Measurements from ENCODE around the gene OSCP1.

DNA sequence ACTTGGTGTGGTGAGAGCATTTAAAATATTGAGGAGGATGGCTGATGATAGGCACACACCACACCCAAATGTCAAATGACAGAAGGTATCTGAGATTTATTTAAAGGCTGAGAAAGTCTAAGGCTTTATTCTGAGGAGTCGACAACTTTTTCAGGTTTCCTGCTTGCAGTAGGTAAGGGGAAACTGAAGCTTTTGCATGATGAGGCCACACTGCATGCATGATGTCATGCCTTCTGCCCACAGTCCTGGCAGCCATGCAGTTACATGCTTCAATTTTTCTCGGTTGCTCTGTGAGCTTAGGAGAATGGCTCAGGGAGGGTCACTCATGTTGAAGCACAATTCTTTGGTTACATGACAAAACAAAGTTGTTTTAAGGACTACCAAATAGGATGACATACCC is 7.0 kb downstream of the OSCP1 start:
- no peak for TF ChIP-seq CTCF (IDR thresholded peaks at IDR 0.05; ENCODE audit: low read depth, low read length, poor library complexity, severe bottlenecking)
- no peak for TF ChIP-seq EZH2phosphoT487 (IDR thresholded peaks at IDR 0.05; ENCODE audit: borderline replicate concordance, low read length)

All from DOHH2 (cell line).